NCI-H345 treated with DMSO at 0.1 percent for 48 hours (cell line): ENCODE measurements around the gene ZNF438.

Experiments used
- DNase-seq: peaks from one replicate; lab custom pipeline; 2025; ENCODE audit not compliant: unreplicated experiment; lab: John Stamatoyannopoulos, UW

ZNF438 gene

DNA sequence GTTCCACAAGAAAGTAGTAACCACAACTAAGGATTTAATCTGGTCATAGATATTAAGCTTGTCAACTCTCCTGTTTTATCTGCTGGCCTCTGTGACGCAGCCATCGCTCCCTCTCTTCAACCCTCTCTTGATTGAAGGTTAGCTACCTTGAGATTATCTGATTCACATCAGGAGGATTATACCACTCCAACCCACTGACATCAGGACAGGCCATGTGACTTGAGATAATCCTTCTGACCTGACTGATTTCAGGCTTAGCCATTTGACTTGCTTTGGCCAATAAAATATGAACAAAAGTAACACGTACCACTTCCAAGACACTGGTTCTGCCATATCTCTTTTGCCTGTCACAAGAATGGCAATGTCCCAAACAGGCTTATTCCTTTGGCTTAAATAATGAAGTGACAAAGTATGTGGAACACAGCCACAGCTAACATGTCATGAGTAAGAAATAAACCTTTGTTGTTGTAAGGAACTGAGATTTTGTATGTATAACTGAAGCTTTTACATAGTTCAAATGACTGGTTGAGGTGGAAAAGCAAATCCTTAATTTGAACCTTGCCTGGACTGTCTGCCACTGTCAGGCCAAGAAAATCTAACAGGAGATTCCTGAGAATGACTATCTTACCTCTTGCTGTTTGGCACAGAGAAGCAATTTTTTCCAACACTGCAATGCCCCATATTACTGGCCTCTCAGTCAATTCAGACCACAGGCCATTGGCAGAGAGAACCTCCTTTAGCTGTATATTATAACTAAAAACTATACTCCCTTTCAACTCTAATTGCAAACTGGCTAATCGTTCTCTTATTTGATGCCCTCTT is 13.9 kb downstream of the ZNF438 start:
- DNase-seq, result no peak

DNA sequence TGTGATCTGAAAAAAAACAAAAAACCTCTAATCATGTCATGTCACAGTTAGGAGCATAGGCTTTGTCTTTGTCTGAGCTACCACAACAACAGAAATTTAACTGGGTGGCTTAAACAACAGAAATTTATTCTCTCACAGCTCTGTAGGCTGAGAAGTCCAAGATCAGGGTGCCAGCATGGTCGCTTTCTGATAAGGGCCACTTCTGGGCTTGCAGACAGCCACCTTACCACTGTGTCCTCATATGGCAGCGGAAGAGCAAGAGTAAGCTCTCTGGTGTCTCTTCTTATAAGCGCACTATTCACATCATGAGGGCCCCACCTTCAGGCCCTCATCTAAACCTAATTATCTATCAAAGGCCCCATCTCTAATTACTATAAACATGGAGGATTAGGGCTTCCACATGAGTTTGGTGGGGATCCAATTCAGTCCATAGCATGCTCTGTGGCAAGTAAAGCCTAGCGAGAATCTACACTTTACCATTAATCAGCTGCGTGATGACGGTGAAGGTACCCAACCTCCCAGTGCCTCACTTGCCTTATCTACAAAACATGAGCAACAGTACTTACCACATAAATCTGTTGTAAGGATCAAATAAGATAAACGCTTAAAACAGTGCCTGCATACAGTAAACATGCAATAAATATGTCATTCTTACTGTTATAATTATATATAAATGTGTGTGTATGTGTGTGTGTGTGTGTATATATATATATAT is 17.3 kb downstream of the ZNF438 start:
- no peak for DNase-seq

DNA sequence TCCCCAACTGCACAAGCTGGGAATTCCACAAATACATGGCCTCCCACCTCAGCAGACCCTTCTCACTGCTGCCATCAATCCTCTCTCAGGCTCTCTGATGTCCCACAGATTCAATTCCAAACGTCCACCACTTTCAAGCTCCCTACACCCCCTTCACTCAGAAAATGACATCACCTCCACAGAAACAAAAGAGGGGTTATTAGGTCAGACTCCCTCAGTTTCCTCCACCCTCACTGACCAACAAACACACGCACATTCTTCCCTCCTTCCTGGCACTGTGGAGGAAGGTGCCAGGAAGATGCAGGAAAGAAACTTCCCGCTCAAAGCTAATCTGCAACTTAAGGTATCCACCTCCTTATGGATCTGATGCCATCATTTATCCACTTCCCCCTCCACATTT is 18.3 kb downstream of the ZNF438 start:
- DNase-seq, result no peak

DNA sequence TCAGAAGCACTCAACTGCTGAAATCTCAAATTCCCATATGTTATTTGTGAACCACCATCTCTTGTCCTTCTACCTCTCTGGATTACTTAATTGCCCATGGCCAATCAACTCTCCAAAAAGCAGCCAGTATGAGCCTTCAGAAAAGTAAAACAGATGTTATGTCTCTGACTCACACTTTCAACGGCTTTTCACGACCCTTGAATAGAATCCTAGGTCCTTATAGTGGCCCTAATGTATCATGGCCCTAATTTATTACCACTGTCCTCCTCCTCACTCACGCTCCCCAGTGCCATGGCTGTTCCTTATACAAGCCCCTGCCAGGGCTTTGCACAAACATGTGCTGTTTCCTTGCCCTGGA is 20.0 kb downstream of the ZNF438 start:
- DNase-seq, result no peak

DNA sequence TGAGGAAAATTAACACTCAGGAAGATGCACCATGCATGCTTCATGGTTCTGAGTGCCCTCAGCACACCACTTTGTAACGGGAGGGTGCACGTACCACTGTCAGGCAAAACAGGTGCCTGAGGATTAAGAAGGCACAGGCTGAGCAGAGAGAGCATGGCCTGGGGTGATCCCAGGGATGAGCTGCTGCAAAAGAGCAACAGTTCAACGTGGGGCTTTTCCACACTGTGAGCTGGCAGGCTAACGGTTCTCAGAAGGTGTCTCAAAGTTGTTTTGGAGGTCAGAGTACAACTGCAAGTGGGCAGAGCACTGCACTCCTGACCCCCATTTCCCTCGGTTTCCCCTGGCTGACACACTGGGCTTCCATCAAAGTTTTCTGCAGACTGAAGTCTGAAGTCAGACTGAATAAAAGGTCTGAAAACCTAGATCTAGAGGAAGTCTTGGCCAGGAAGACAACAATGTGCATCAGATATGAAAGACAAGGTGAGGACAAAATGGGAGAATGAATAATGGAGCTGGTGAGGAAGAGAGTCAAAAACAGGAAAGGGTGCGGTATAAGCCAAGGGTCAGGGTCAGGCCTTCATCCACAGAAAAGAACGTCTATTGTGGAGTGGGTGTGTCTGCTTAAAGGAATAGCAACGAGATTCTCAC is 20.5 kb downstream of the ZNF438 start:
- no peak for DNase-seq

DNA sequence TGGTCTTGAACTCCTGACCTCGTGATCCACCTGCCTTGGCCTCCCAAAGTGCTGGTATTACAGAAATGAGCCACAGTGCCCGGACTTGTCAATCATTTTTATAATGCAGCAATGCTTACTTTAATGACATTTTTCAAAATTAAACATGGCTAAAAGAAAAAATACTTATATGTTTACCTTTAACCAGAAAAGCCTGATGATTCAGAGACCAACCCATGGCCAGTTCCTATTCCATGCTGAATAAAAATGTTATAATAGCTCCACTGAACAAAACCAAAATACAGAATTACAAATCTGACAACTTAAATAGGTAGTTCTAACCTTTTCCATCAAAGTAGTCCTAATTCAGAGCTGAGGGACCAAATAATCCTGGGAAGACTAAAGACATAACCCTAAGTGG is 21.6 kb downstream of the ZNF438 start:
- no peak for DNase-seq

DNA sequence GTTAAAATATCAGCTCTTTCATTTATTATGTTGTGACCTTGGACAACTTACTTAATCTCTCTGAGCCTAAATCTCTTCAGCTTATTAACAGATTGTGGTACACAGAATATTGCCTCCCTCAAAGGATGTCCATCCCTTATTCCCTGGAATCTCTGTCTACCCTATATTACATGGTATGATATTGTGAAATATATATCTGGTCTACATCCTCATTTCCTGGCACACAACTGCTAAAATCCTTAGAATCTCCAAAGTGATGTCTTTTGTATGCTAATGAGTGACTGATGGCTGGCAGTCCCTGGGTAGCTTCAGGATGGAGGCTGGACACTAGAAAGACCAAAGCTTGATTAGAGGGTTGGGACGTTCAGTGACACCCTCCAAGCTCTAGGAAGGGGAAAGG is 25.8 kb downstream of the ZNF438 start:
- no peak for DNase-seq

DNA sequence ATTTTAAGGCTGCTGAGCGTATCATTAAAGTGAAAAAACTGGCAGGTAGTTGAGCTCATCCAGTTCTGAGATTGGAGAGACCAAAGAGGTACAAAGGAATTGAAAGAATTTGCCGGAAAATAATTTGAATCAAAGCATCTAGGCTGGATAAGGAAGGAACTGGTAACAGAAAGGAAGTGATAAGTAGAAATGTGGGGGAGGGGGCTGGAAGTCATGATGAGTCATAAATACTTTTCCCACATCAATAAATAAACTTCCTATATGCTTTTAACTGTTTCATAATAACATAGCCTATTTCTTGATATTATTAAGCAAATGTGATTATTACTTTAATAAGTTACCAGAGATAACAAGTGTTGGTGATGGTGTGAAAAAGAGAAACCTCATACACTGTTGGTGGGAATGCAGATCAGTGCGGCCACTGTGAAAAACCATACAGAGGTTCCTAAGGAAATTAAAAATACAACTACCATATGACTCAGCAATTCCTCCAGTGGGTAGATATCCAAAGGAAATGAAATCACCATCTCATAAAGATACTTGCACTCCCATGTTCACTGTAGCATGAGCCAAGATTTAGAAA is 27.0 kb downstream of the ZNF438 start:
- DNase-seq, result no peak

DNA sequence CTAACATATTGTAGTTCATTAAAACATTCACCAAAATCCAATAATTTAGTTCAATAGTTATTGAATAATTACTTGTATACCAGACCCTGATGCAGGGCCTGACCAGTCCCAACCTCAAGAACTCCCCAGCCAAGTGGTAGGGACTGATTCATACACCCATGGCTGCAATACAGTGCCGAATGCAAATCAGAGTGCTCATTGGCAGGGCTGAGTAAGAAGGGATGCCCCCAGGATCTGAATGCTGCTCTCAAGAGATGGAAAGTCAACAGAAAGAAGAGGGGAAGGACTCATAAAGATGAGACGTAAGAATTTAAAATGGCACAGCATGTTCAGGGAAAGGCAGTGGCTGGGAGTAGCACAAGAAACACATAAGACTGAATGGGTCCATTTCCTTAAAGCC is 29.9 kb downstream of the ZNF438 start:
- DNase-seq, result no peak

DNA sequence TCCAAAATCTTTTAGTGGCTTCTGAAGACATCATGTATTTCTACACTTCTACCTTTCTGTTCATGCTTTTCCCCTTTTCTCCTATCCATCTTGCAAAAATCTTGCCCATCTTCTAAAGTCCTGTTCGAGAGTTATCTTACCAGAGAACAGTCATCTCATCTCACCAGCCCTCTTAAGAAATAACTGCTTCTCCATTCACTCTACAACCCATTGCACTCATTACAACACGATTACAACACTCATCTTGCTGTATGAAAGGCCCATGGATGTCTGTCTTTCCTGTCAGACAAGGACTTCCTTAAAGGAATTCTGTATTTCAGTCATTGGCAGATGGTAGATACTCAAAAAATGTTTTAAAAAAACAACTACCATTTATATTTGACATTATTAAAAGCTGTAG is 30.8 kb downstream of the ZNF438 start:
- DNase-seq, result no peak

DNA sequence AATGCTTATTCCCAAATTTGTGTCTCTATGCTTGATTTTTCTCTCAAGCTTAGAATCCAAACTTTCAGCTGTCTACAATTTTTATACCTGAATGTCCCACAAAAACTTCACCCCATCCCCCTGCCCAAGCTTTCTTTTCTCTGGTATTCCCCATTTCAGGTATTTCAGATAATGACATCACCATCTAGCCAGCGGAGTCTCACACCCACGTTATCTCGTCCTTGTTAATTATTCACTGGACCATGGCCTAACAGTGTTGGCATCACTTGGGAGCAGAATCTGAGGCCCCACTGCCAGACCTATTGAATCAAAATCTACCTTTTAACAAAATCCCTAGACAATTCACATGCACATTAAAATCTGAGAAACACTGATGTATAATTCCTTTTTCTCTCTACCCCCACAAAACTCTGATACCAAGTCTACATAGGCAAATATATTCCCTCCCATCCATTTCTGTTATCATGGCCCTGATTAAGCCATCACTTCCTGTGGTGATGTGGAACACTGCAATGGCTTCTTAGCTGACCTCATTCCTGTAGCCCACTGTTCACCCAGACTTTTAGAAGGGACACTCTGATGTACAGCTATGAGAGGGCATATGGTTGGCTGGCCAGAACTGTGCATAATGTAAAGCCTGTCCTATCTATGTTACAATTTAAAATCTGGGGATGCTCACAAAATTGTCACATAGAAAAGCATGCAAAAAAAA is 31.4 kb downstream of the ZNF438 start:
- no peak for DNase-seq

DNA sequence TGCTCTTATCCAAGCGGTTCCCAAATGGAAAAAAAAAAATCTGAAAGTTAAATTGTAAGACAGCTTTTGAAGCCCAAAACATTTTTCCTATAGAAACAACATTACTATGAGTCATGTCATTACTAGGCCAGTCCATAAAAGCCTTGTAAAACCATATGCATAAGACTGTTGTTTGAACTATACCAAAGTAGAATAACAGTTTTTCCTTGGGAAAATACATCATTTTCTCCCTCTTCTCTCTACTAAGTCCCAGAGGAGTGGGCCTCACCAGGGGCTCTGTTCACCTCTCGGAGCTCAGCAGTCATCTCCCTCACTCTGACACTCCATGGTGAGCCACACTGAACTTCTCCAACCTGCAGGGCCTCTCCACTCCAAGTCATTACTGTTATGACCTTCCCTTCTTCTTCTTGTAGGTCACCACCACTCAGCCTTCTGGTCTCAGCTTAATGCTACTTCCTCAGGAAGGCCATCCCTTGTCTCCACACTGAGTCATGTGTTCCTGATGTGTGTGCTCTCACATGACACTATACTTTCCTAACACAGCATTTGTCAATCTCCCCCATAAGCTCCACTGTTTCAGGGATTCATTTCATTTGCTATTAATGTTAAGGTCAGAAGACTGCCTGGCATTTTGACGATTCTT is 32.5 kb downstream of the ZNF438 start:
- no peak for DNase-seq

DNA sequence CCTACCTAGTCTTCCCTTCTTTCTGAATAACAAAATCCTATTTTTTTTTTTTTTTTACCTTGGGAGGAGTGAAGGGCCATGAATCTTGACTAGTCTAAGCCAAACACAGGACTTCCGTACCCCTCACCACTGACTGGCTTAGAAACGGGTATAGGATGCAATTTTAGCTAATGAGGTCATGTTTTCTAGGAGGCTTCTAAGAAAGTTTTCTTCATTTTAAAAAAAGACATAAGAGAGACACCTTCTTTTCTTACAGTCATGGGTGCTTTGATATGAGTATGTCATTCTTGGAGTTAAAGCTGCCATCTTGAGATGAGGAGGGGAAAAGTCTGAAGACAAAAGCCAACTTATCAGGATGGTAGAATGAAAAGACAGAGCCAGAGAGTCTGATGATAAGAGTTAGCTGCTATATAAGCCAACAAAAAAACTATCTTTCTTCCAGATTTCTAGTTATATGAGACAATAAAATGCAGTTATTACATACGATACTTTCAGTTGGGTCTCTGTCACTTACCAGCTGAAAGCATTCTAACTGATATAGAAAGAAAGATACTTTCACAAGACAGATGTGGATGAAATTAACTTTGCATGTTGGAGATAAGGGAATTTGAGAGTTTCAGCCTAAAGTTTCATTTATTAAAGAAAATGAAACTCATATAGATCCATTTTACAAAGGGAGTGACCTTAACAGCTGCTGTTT is 34.0 kb downstream of the ZNF438 start:
- no peak for DNase-seq

DNA sequence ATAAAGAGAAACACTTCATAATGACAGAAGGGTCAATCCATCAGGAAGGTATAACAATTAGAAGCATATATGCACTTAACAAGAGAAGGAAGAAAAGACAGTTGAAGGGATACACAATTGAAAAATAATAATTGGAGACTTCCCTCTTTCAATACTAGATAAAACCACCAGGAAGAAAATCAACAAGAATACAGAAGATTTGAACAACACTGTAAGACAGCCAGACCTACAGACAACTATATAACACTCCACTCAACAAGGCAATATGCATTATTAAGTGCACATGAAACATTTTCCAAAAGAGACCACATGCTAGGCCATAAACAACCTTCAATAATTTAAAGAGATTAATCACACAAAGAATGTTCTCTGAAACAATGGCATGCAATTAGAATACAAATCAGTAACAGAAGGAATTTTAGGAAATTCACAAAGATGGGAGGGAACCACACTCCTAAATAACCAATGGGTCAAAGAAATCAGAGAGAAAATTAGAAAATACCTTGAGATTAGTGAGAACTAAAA is 35.1 kb downstream of the ZNF438 start:
- no peak for DNase-seq

DNA sequence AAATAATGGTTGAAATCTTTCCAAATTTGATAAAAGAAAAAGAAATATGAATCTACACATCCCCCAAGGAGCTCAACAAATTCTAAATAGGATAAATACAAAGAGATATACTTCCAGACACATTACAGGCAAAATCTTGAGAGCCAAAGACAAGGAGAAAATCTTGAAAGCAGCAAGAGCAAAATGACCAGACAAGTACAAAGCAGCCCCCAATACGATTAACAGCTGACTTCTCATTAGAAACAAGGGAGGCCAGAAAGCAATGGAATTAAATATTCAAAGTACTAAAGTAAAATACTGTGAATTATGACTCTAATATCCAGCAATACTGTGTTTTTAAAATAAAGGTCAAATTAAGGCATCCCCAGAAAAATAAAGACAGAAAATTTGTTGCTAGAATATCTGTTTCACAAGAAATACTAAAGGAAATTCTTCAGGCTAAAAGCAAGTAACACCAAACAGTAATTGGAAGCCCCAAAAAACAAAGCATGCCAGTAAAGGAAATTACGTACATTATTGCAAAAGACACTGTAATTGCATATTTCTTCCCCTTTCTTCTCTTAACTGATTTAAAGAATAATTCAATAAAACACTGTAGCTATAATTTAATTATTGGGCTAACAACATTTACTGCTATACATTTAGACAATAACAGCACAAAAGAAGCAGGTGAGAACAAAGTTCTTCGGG is 36.4 kb downstream of the ZNF438 start:
- no peak for DNase-seq

DNA sequence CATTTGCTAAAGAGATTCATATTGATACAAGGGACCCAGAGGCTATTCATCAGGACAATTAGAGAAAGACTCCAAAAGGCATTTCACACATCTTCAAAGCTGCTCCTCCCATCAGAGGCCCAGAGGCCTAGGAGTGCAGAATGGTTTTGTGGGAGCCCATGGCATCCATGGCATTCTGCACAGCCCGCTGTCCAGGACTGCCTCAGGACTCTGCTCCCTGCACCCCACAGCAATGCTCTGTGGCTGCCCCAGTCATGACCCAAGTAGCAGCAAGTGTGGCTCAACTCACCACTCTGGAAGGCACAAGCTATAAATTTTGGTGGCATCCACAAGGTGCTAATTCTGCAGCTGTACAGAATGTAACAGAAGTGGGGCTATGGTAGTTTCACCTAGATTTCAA is 38.5 kb downstream of the ZNF438 start:
- no peak for DNase-seq

DNA sequence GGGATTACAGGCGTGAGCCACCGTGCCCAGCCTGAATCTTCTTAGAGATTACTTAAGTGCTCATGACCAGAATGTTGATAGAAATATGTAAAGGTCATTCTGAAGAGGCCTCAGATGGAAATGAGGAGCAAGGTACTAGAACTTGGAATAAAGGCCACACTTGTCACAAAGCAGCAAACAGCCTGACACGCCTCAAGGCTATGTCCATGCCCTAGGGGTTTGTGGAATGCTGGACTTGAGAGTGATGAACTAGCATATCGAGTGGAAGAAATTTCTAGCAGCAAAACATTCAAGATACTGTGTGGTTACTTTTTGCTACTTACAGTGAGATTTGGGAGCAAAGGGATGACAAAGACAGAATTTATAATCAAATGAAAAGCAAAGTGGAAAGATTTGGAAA is 39.0 kb downstream of the ZNF438 start:
- DNase-seq, result no peak

DNA sequence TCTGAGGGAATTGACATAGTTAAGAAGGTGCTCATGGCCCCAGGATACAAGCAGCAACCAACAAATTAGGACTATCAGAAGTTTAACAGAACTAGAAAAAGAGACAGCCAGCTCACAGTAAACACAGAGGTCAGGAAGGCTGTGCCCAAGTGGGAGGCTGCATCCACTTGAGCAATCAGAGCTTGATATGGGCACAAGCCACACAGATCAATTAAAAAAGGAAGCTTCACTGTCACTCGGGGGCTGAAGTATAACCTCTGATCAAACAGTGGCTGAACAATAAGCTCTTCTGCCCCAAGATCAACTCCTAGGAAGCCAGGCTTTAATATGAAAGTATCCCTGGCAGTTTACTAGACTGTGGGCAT is 40.0 kb downstream of the ZNF438 start:
- DNase-seq, result no peak

DNA sequence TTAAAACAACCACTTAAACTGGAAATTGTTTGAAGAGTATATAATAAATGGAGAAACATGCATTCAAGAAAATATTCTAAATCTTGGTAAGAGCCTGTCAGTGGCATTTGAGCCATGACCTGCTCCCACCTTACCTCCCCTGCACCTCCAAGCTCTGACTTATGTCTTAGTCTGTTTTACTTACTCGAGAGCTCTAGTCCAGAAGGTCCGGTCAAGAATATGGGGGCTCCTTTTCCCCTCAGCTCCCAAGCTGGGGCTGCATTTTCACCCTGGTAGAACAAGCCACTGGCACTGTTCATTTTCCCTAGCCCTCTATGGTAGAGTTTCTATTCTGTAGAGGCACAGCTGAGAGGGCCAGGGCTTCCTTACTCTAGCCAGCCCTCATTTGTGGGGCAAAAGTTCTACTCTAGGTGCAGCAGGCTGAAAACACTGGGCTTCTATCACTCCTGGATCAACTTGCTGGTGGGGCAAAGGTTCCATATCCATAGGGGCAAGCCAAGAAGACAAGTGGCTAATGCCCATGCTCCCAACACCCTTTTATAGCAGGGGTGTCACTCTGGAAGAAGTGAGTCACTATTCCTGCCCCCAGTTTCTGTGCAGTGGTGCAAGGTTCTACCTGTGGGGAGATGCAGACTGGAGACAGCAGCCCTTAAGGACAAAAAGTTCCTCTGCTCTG is 40.6 kb downstream of the ZNF438 start:
- no peak for DNase-seq
